HCT116 (cell line): ENCODE measurements around the gene GOSR1. TPM values are rescaled to one million over a fixed set of nuclear protein-coding genes. Genes with fewer than 3 reads are reported as not detected.

Experiments used
- ATAC-seq: fragments of 200-7000 bp; cut with Tn5 transposase; 2 replicates; pipeline ENCODE4 v1.9.1; 2020; ENCODE audit warnings: mild to moderate bottlenecking, moderate library complexity
- BruUV-seq: library from RNA; stranded (reverse); fragments of 400-500 nt; replicated peaks from 2 replicates; lab custom pipeline; 2021; lab: Mats Ljungman, UMichigan
- CTCF ChIA-PET: fragments of 300-600 bp; sonication (Branson Sonifier 250); formaldehyde crosslinking; loops from one replicate; lab custom pipeline; 2021; ENCODE audit warnings: antibody characterized with exemption; lab: Charles Lee
- POLR2A ChIA-PET: fragments of 300-600, 350-600 bp; sonication (Branson Sonifier 250); formaldehyde crosslinking; loops from one replicate; lab custom pipeline; 2021; ENCODE audit warnings: antibody characterized with exemption; lab: Charles Lee
- RAD21 ChIA-PET, 2 experiments: fragments of 300-600 bp; sonication (Branson Sonifier 250); formaldehyde crosslinking; loops; one replicate each; lab custom pipeline; 2023; ENCODE audit warnings: low total read pairs in 2 of 2; ENCODE audit not compliant: uncharacterized antibody in 2 of 2, unreplicated experiment in 2 of 2, low non-redundant PET in 1 of 2; lab: Charles Lee
- DNase-seq: peaks from one replicate; pipeline ENCODE4 v3.0.0-alpha.2; 2010; ENCODE audit warnings: low read depth, low spot score
- H2AFZ ChIP-seq: fragments of 200-600 bp; shearing (Covaris generic), sonication (generic); 2 replicates; pipeline ENCODE4 v1.6.1; 2017; ENCODE audit warnings: low read depth, mixed run types, mixed read lengths, antibody characterized with exemption, low read length; ENCODE audit not compliant: poor library complexity, severe bottlenecking
- H3K27ac ChIP-seq: 2 replicates; pipeline ENCODE4 v1.5.1; 2012; ENCODE audit warnings: low read depth, low read length
- H3K27me3 ChIP-seq: fragments of 200-600 bp; sonication (generic); 2 replicates; pipeline ENCODE4 v1.6.1; 2016; ENCODE audit warnings: mixed run types, low read length, mixed read lengths; ENCODE audit not compliant: insufficient read depth
- H3K36me3 ChIP-seq, 2 experiments: fragments of 200-500 bp in 1 of 2; fragments of 200-600 bp in 1 of 2; sonication (Bioruptor generic) in 1 of 2; sonication (generic) in 1 of 2; 2 replicates each; pipeline versions ENCODE4 v1.5.1 to v1.6.1; 2014 to 2016; ENCODE audit warnings: low read length in 2 of 2, inconsistent platforms in 1 of 2, mixed read lengths in 1 of 2, mixed run types in 1 of 2; ENCODE audit not compliant: insufficient read depth in 2 of 2, control insufficient read depth in 1 of 2
- H3K4me1 ChIP-seq, 2 experiments: fragments of 200-600 bp in 1 of 2; sonication (generic) in 1 of 2; 2 replicates each; pipeline versions ENCODE4 v1.5.1 to v1.6.1; 2012 to 2017; ENCODE audit warnings: low read length in 2 of 2, inconsistent platforms in 1 of 2, mild to moderate bottlenecking in 1 of 2, mixed read lengths in 1 of 2, mixed run types in 1 of 2, moderate library complexity in 1 of 2; ENCODE audit not compliant: insufficient read depth in 2 of 2, control insufficient read depth in 1 of 2
- H3K4me2 ChIP-seq: fragments of 200-600 bp; sonication (generic); 2 replicates; pipeline ENCODE4 v1.6.1; 2017; ENCODE audit warnings: mixed run types, low read length, mixed read lengths
- H3K4me3 ChIP-seq, 2 experiments: fragments of 200-600 bp in 1 of 2; sonication (generic) in 1 of 2; replicated peaks in 1 of 2; 2 replicates each; pipeline ENCODE4 v1.5.1; 2011 to 2016; ENCODE audit warnings: low read length in 2 of 2, control low read depth in 1 of 2, low read depth in 1 of 2, mild to moderate bottlenecking in 1 of 2, mixed read lengths in 1 of 2, mixed run types in 1 of 2
- H3K79me2 ChIP-seq: fragments of 200-600 bp; sonication (generic); 2 replicates; pipeline ENCODE4 v1.6.1; 2017; ENCODE audit warnings: mild to moderate bottlenecking, mixed run types, low read length, moderate library complexity, mixed read lengths; ENCODE audit not compliant: insufficient read depth
- H3K9ac ChIP-seq: fragments of 200-600 bp; sonication (generic); 2 replicates; pipeline ENCODE4 v1.6.1; 2016; ENCODE audit warnings: low read length, mixed read lengths
- H3K9me2 ChIP-seq: fragments of 200-600 bp; sonication (generic), shearing (Covaris generic); 2 replicates; pipeline ENCODE4 v1.6.1; 2017; ENCODE audit warnings: mixed run types, mild to moderate bottlenecking, moderate library complexity; ENCODE audit not compliant: insufficient read depth
- H3K9me3 ChIP-seq, 2 experiments: fragments of 200-500 bp in 1 of 2; fragments of 200-600 bp in 1 of 2; sonication (Bioruptor generic) in 1 of 2; sonication (generic) in 1 of 2; 2 replicates each; pipeline ENCODE4 v1.6.1; 2014 to 2017; ENCODE audit warnings: low read length in 2 of 2, mixed read lengths in 2 of 2, inconsistent platforms in 1 of 2, low read depth in 1 of 2, mild to moderate bottlenecking in 1 of 2, mixed run types in 1 of 2, moderate library complexity in 1 of 2; ENCODE audit not compliant: control insufficient read depth in 1 of 2, insufficient read depth in 1 of 2
- H4K20me1 ChIP-seq: fragments of 200-600 bp; sonication (generic), shearing (Covaris generic); 2 replicates; pipeline ENCODE4 v1.6.1; 2017; ENCODE audit warnings: mixed run types, mild to moderate bottlenecking, moderate library complexity; ENCODE audit not compliant: insufficient read depth
- CBX3 ChIP-seq: IDR thresholded peaks from 2 replicates; pipeline ENCODE4 v1.6.1; 2012; ENCODE audit warnings: low read depth
- EZH2 ChIP-seq: fragments of 200-600 bp; sonication (generic); IDR thresholded peaks from 2 replicates; pipeline ENCODE4 v1.6.1; 2017; ENCODE audit warnings: antibody characterized with exemption, mixed run types
- POLR2A ChIP-seq: IDR thresholded peaks from 2 replicates; pipeline ENCODE4 v1.7.0; 2011; ENCODE audit warnings: borderline replicate concordance; ENCODE audit not compliant: insufficient read depth, insufficient read length; ENCODE audit errors: extremely low read depth
- POLR2AphosphoS5 ChIP-seq: IDR thresholded peaks from 2 replicates; pipeline ENCODE4 v1.6.1; 2011; ENCODE audit warnings: mild to moderate bottlenecking, low read depth, low read length, moderate library complexity
- SIN3A ChIP-seq: IDR thresholded peaks from 2 replicates; pipeline ENCODE4 v1.6.1; 2012; ENCODE audit warnings: low read depth
- SP1 ChIP-seq: IDR thresholded peaks from 2 replicates; pipeline ENCODE4 v1.6.1; 2012; ENCODE audit warnings: low read depth
- ZNF274 ChIP-seq: fragments of 200-500 bp; sonication (Bioruptor generic); IDR thresholded peaks from 2 replicates; pipeline ENCODE4 v1.6.1; 2014; ENCODE audit warnings: mild to moderate bottlenecking, low read depth, low read length, inconsistent platforms
- intact Hi-C: fragments of 100-400 bp; cut with micrococcal nuclease; formaldehyde crosslinking; loops from 2 replicates; pipeline ENCODE4 v1.10.0; 2022
- total RNA-seq: library from RNA; stranded (reverse); gene quantifications from one replicate; pipeline ENCODE4 v1.2.1, GENCODE V29; 2021; ENCODE audit not compliant: unreplicated experiment
- TF ChIP-seq, protein P1 (sequence below): IDR thresholded peaks from 2 replicates; pipeline ENCODE4 v1.6.1; 2011; ENCODE audit warnings: mild to moderate bottlenecking, low read length, moderate library complexity; ENCODE audit not compliant: insufficient replicate concordance; ENCODE audit errors: extremely low read depth
- TF ChIP-seq, protein P2 (sequence below): IDR thresholded peaks from 2 replicates; pipeline ENCODE4 v1.6.1; 2012
- TF ChIP-seq, protein P3 (sequence below), 3 experiments: fragments of 200-600 bp in 1 of 3; sonication (generic) in 1 of 3; IDR thresholded peaks in 2 of 3; conservative IDR thresholded peaks in 1 of 3; 2 replicates each; pipeline ENCODE4 v1.5.1; 2012 to 2017; ENCODE audit warnings: low read depth in 2 of 3, low read length in 2 of 3, antibody characterized with exemption in 1 of 3, borderline replicate concordance in 1 of 3, control low read depth in 1 of 3, mild to moderate bottlenecking in 1 of 3, mixed read lengths in 1 of 3, mixed run types in 1 of 3, moderate library complexity in 1 of 3; ENCODE audit not compliant: insufficient read depth in 1 of 3

Gene GOSR1
- total RNA-seq, 1 experiment from 2014 or later, result 48.8 TPM

DNA sequence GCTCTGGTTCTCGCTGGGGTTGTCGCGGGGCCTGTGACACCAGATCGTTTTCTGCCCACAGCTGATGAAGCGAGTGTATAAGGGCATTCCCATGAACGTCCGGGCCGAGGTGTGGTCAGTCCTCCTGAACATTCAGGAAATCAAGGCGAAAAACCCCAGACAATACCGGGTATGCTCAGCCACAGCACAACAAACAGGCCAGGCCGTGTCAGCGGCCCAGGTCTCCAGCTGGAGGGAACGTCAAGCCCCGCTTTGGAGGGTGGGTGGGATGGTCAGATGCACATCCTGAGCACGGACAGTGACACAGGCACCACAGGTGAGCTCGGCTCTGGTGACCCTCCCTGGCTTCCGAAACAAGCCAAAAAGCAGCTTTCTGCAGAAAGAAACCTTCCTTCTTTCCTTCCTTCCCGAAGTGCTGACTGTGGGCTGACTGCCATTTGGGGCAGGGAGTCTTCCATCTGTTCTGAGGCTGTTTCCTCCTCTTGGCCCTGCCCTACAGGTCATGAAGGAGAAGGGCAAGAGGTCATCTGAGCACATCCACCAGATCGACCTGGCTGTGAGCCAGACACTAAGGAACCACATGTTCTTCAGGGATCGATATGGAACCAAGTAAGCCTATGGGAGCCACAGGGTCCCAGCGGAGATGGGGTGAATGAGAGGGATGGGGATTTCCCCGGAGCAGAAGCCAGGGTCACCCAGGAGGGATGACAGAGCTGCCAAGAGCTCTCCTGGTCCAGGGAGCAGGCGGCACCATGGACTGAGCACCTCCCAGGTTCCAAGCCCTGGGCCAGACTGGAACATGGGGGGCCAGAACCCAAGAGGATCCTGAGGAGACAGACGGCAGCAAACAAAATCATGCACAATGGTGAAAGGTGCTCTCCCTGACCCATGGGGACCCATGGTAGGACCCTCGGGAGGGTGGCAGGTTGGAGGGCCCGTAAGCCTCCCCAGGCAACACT, 79.4 kb downstream of the GOSR1 start:
- no peak overlapping the region for H3K4me3 ChIP-seq
- no TSS peak for BruUV-seq
- ChIA-PET RAD21 (no interaction called here), POLR2A (no interaction called here), CTCF (no interaction called here)
- no peaks in the 10 kb centered on the region for H3K79me2 ChIP-seq
- intact Hi-C loops, result loop anchor here (5.0 kb wide), 1 partner anchor 454 kb away; no protein-coding TSS in a partner anchor
- H3K9me3 ChIP-seq, result no peaks in the 10 kb centered on the region
- ATAC-seq (no peak), DNase-seq (no peak)
- no peak for TF ChIP-seq ZNF274
- TF ChIP-seq POLR2AphosphoS5, result no peak
- no peak for TF ChIP-seq SIN3A
- no peak for TF ChIP-seq POLR2A
- TF ChIP-seq CBX3, result no peak
- TF ChIP-seq, protein P1, sequence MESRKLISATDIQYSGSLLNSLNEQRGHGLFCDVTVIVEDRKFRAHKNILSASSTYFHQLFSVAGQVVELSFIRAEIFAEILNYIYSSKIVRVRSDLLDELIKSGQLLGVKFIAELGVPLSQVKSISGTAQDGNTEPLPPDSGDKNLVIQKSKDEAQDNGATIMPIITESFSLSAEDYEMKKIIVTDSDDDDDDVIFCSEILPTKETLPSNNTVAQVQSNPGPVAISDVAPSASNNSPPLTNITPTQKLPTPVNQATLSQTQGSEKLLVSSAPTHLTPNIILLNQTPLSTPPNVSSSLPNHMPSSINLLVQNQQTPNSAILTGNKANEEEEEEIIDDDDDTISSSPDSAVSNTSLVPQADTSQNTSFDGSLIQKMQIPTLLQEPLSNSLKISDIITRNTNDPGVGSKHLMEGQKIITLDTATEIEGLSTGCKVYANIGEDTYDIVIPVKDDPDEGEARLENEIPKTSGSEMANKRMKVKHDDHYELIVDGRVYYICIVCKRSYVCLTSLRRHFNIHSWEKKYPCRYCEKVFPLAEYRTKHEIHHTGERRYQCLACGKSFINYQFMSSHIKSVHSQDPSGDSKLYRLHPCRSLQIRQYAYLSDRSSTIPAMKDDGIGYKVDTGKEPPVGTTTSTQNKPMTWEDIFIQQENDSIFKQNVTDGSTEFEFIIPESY, result no peak
- no peak for TF ChIP-seq EZH2
- TF ChIP-seq, protein P2, sequence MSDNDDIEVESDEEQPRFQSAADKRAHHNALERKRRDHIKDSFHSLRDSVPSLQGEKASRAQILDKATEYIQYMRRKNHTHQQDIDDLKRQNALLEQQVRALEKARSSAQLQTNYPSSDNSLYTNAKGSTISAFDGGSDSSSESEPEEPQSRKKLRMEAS, result no peak
- TF ChIP-seq SP1, result no peak
- TF ChIP-seq, protein P3, sequence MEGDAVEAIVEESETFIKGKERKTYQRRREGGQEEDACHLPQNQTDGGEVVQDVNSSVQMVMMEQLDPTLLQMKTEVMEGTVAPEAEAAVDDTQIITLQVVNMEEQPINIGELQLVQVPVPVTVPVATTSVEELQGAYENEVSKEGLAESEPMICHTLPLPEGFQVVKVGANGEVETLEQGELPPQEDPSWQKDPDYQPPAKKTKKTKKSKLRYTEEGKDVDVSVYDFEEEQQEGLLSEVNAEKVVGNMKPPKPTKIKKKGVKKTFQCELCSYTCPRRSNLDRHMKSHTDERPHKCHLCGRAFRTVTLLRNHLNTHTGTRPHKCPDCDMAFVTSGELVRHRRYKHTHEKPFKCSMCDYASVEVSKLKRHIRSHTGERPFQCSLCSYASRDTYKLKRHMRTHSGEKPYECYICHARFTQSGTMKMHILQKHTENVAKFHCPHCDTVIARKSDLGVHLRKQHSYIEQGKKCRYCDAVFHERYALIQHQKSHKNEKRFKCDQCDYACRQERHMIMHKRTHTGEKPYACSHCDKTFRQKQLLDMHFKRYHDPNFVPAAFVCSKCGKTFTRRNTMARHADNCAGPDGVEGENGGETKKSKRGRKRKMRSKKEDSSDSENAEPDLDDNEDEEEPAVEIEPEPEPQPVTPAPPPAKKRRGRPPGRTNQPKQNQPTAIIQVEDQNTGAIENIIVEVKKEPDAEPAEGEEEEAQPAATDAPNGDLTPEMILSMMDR (IDR thresholded peaks at IDR 0.05 in 2 of 3, conservative IDR thresholded peaks at IDR 0.05 in 1 of 3; ENCODE audit: borderline replicate concordance in 1 of 3, insufficient read depth in 1 of 3, low read depth in 2 of 3, low read length in 2 of 3), result no peak
- H3K36me3 ChIP-seq, result no peaks in the 10 kb centered on the region
- H3K27ac ChIP-seq, result no peak overlapping the region
- H3K4me1 ChIP-seq, result peaks cover 0 to 4% of the 10 kb centered on the region in 2 experiments; a peak in 2 of 4 replicates
- no peaks in the 10 kb centered on the region for H3K27me3 ChIP-seq
- H4K20me1 ChIP-seq, result no peaks in the 10 kb centered on the region
- H3K9ac ChIP-seq, result no peak overlapping the region
- no peaks in the 10 kb centered on the region for H3K9me2 ChIP-seq
- H2AFZ ChIP-seq, result no peak overlapping the region
- H3K4me2 ChIP-seq, result no peak overlapping the region
